HL-60 (cell line): ENCODE data around the gene LIMS1.

Experiments
- CTCF ChIP-seq: IDR thresholded peaks from one replicate; pipeline ENCODE4 v1.5.1; 2011; ENCODE audit warnings: low read length, control low read depth, inconsistent platforms; ENCODE audit not compliant: insufficient read depth
- GABPA ChIP-seq: IDR thresholded peaks from 2 replicates; pipeline ENCODE4 v1.6.1; 2012; ENCODE audit warnings: low read depth
- POLR2AphosphoS5 ChIP-seq: IDR thresholded peaks from 2 replicates; pipeline ENCODE4 v1.6.1; 2012; ENCODE audit warnings: low read depth
- REST ChIP-seq: IDR thresholded peaks from 2 replicates; pipeline ENCODE4 v1.6.1; 2012; ENCODE audit warnings: low read depth; ENCODE audit not compliant: insufficient replicate concordance
- SPI1 ChIP-seq: IDR thresholded peaks from 2 replicates; pipeline ENCODE4 v1.6.1; 2012; ENCODE audit warnings: low read depth, mild to moderate bottlenecking, borderline replicate concordance

- no peak for TF ChIP-seq POLR2AphosphoS5
- no peak for TF ChIP-seq GABPA
- TF ChIP-seq CTCF = no peak
- no peak for TF ChIP-seq REST
- TF ChIP-seq SPI1 = no peak
Observed at GRCh38 chr2:108701806-108702205, 167.5 kb downstream of the LIMS1 start.
